ENCODE measurements around the gene TRABD2B.

The TRABD2B gene

DNA sequence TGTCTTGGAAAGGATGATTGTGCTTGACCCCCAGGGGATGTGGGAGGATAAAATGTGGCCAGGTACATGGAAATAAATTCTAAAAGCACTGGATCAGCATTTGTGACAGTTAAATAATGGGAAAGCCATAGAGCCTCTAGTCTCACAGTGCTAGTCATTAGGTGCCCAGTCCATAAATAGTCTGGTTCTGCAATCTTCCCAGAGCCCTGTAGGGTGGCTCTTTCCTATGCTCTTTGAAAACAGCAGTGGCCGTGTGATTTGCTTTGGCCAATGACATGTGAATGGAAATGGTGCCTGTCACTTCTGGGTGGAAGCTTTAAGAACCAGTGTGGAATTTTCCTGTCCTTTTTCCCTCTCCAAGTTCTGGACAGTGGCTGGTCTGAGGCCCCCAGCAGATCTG is 113.2 kb downstream of the TRABD2B start:
- no peak for DNase-seq

DNA sequence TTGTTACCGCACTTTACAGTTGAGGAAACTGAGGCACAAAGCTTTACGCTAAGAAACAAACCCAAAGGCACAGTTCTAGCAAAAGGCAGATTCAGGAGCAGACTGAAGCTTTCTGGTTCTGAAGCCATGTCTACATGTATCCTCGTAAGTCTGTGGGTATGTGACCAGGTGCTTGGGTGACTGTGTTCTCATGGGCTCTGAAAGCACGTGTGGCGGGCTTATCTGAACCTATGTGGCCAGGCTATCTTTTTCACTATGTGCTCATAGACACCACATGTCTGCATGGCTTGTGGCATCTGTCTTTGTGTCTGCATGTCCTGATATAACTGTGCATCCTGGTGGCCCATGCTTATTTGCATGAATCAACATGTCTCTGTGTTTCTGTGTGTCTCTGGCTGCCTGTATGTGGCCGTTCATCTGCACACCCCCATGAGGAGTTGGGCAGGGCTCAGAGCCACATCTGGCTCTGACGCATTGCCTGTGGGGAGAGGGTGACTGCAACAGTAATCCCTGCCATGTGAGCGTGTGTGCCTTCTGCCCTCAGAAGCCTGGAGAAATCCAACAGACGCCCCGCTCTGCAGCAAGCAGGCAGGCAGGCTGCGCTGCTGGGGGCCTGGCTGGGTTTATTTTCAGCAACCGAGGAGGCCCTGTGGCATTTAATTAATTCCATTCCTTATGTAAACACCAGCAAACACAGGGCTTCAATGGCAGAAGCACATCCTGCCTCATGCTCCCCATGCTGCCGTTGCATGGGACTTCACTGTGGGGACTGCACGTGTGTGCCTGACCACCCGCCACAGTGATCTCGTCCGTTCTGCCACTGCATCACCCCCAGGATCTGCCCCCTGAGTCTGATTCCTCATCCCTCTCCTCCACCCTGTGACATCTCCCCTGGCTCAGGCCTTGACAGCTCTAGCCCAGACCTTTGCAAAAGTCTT is 115.4 kb downstream of the TRABD2B start:
- DNase-seq: no peak

DNA sequence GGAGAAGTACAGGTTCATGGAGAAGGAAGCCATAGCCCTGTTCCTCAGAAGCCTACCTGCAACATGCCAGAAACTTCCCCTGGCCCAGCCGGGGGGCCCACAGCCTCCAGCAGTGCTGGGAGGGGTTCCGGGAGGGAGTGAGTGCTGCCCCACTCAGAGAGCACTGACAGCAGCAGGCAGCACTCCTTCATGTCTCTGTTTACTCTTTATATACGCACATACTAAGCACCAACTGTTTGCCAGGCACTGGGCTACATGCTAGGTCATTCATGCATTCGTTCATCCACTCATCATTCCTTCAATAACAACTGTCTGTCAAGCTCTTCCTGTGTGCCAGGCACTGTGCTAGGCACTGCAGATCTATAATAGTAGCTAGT is 120.6 kb downstream of the TRABD2B start:
- no peak for DNase-seq

DNA sequence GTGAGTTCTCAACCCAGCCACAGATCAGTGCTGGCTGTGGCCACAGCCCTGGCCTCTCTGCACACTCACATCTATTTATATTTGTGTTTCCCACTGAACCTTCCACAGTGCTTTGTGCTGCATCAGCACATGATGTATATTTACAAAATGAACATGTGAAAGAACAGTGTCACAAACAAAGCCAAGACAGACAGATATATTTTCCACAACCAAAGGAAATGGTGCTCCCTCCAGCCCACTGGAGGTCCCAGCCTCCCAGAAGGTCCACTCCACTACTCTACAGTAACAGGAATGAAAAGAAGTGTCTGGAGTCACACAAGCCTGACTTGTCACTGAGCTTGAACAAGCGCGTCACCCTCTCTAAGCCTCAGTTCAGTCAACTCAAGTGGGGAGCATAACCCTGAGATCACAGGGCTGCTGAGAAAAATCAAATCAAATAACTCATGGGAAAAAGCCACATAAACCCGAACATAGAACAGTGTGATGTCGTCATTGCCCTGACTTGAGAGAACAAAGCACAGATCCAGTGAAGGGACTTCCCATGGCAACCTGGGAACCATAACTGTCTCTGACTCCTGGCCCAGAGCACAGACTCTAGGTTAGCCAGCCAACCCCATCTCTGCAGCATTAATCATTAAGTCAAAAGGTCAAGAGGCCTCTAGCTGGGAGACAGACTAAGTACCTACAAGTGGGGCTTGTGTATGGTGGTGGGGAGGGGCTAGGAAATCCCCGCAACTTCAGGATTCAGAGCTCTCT is 121.2 kb downstream of the TRABD2B start:
- DNase-seq: no peak

DNA sequence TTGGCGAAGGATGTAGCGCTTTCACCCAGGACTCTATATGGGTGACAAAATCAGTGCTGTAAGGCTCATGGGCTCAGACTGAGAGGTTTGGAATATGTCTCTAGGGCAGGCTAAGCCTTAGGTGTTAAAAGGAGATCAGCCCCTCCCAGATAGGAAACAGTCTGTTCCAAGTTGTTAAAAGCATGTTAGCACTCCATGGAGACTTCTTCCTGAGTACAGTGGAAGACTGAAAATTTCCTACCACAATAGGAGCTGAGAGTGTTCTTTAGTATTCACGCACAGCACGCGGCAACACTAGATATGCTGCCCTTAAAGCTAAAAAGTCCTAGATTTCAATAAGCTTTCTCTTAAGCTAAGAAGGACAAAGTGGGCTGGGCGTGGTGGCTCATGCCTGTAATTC is 122.1 kb downstream of the TRABD2B start:
- DNase-seq: no peak

DNA sequence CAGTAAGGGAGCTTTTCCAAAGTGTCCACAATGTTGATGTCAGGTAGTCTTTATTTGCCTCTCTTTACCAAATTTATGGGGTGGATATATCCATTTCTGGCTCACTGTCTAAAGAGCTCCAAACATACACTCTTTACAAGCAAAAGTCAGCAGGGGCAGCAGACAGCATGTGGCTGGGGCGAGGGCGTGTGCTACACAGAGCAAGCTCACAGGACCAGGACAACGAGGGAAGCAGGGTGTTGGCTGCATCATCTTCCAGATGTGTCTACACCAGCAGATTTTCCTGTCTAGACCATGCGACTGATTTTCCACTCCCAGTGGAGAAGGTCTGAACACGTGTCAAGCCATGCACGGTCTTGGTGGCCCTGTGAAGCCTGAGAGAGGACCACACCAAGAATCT is 123.8 kb downstream of the TRABD2B start:
- no peak for DNase-seq

DNA sequence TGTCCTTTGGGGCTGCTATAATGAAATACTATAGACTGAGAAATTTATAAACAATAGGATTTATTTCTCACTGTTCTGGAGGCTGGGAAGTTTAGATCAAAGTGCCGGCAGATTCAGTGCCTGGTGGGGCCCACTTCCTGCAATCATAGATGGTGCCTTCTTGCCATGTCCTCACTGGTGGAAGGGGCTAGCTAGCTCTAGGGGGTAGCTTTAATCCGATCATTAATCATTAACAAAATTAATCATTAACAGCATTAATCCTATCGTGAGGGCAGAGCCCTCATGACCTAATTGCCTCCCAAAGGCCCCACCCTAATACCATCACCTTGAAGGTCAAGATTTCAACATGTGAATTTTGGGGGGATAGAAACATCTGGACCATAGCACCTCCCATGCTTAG is 124.3 kb downstream of the TRABD2B start:
- DNase-seq: no peak

DNA sequence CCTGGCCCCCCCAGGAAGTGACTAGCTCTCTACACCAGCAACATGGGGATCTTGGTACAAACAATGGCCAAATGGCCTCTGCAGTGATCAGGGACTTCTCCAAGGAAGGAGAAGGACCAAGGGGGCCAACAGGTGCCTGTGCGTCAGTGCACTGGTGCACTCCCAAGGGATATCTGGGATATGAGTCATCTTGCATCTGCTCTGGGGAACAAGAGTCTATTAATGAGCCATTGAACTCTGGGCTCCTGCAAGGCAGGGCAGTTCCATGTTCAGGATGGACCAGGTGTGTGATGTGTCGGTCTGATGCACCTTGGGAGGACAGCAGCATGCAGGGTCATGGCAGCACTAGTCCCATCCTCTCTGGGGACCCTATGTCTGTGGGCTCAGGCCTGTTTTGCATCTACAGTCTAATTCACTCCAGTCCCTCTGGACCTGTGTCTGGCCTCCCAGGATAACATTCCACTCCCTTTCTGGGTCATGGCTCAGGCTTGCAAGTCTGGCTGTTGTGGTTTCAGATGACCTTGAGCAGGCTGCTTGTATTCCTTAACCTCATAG is 125.3 kb downstream of the TRABD2B start:
- DNase-seq: no peak

DNA sequence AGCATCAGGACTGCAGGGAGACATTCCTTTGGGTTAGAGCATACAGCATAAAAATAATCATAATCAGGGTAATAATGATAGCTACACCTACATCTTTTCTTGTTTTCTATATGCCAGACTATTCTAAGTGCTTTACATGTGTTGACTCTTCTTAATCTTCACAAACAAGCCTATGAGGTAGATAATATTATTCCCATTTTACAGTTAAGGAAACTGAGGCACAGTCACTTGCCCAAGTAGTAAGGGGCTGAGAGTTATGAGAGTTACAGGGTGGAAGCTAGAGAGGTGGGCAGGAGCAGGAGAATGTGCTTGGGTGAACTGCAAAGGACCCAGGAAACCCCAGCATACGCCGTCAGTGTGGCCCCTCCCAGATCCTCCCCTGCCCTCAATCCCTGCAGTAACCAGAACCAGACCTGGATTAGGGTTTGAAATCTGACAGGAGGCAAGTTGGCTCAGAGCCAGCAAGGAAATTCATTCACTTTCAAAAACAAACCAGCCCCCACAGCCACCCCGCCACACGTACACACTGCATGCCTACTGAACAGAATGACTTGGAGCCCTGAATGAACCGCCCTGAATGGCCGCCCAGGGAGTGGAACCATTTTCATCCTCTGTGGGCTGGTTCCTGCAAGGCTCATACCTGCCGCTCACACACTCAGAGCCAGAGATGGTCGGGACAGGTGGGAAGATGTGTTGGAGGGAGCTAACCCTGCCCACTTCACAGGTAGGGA is 126.1 kb downstream of the TRABD2B start:
- DNase-seq: no peak

DNA sequence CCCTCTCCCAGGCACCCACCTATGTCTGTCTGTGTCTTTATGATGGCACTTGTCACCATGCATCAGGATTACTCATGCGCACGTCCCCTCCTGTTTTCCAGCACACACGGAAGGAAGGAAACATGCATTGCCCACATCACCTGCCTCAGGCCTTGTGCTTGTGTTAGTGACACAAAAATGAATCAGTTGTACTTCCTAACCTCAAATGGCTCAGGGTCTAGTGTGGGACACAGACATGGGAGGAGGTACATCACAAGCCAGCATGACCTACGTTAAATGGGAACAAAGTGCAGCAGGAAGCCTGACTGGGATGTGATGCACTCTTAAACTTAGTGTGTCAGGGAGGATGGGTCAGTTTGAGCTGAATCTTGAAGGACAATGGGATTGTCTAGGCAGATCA is 126.7 kb downstream of the TRABD2B start:
- no peak for DNase-seq

DNA sequence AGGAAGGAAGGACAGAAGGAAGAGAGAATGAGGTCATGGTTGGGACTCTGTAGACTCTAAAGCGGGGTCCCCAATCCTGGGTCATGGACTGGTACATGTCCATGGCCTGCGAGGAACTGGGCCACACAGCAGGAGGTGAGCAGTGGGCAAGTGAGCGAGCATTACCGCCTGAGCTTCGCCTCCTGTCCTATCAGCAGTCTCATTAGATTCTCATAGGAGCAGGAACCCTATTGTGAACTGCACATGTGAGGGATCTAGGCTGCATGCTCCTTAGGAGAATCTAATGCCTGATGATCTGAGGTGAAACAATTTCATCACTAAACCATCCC is 128.9 kb downstream of the TRABD2B start:
- DNase-seq: no peak

DNA sequence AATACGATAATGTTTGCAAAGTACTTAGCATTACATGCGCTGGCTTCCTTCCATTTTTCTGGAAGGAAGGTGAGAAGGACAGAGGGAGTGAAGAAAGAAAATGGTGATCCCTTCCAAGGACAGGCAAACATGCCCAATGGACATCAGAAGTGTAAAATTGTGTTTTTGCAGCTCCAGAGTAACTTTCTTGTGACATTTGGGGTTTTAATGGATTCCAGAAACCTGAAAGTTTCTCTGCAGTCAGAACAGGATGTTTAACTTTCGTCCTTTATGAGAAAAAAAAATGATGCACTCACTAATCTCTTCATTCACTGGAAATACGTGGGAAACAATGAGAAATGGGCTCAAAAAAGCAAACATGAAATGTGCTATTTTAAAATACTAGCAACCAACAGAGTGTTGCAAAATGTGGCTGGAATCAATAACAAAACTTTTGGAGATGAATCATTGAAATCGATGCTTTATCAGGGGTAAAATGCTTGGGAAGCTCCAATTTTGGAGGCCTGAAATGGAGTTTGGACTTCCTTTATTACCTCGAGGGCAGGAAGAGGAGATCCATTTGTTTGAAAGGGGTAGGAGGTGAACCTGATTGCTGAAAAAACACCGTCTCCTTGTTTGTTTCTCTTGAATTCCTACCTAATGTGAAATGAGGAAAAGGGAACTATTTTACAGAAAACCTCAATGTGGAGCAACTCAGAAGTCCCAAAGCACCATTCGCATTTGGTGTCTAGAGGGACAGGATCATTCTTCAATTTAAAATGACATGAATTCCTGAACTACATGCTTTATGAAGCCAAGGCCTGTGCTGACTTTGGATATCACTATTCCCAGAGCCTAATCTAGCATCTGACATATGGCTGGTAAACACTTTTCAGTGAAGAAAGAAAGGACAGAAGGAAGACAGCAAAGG is 129.5 kb downstream of the TRABD2B start:
- DNase-seq: no peak

DNA sequence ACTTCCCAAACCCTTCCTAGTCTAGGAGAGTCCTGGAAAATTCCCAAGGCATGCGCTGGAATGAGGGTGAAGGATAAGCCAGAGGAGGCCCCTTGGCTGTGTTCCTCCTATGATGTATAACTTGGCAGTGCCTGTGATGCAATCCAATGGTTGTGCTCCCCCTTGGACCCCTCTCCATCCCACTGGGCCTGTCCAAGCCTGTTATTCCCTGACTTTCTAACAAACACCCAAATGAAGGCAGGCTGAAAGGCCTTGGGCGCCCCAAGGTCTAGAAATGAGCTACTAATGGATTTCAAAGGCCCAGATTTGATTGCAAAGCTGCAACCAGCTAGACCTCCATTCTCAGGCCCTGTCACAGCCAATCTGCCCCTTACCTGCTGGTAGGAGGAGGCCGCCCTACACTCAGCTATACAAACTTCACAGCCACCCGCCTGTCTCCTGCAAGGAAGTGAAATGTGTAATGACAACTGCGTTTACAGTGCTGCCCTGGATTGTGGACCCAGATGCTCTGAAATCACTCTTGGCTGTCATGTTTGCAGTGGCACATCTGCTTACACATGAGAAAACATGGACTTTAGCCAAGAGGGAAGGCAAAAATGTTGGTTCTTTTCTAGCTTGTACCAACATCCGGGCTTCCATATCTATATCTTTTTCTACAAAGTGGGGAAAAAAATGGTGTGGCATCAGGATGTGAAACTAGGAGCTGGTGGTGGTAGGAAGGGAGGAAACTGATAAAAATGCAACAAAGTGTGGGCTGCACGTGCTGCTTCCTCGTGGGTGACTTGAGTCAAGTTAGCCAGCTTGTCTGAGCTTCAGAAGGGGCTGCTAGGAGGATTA is 130.4 kb downstream of the TRABD2B start:
- no peak for DNase-seq

DNA sequence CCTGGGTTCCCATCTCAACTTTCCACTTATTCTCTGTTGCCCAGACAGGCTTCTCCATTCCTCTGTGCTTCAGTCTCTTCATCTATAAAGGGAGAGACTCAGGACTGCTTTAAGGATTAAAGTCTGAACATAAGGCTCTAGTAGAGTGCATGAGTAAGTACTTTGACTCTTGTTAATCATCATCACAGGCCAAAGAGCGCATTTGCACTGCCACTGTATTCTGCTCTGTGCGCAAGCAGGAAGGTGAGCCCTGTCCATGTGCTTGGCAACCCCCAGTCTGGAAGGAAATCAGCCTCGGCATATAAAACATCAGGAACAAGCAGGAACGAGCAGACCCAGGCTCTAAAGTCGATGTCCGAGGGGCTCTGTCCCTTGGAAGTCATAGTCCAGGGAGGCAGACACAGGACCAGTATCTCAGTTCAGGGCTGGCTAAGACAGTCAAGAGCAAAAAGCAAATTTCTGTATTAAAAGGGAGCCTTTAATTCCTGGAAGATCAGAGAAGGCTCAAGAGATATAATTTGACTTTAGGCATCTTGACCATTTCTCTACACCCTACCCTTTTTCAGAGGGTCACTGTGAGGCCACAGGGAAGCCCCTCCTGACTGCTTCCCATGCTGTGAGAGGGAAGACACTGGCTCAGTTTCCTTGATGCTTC is 131.2 kb downstream of the TRABD2B start:
- no peak for DNase-seq

DNA sequence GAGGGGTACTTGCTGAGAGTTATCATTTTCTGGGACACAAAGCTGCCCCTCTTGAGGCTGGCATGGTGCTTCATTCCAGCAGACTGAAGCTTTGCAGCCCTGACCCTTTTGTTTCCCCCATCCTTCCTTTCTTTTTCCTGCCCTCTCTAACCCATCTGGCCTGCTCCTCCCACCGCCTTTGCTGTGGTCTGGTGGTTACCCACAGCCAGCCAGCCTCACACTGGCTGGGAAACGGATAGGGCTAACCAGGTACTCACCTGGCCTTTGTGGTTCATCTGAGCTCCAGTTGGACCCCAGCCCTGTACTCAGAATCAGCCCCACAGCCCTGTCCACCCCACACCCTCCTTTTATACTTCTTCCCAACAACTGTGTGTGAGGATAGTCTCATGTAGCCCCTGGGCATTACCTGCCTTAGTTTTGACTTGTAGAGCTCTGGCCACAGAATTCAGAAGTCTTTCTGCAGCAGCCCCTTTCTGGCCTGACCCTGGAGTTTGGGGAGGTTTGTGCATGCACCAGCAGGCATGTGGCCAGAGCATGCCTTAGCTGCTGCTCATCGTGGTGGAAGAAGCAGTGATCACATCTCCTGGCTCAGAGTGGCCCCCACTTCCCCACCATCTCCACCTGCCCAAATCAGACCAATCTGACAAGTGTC is 138.0 kb downstream of the TRABD2B start:
- DNase-seq: no peak

DNA sequence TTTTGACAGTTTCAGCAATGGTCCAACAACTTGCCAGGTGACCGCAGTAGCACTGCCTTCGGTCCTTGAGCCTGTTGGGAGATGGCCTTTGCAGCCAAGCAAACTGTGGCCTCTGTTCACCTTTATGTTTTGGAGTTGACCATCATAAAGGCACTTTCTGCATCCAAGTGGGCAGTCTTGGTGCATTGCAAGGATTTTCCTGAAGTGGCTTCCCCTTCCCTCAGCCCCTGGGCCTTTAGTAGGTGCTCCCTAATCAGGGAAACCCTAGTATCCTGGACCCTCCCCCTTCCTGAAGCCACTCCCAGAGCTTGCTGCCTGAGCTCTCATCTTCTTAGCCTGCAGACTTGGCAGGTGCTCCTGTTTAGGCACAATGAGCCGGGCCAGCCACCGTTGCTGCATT is 140.2 kb downstream of the TRABD2B start:
- no peak for DNase-seq

DNA sequence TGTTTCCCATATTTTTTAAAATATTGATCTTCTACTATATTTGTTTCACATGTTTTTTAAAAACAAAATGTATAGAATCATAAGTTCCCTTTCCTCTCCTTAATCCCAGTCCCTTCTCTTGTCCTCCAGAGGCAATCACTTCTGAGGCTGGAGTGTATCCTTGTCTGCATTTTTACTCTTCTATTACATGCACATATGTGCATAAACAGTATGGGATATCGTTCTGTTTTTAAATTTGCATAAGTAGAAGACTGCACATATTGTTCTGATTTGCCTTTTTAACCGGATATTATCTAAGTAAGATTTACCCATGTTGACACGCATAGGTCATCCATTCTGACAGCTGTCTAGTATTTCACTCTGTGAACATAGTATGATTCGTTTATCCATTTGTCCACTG is 142.0 kb downstream of the TRABD2B start:
- DNase-seq: no peak

DNA sequence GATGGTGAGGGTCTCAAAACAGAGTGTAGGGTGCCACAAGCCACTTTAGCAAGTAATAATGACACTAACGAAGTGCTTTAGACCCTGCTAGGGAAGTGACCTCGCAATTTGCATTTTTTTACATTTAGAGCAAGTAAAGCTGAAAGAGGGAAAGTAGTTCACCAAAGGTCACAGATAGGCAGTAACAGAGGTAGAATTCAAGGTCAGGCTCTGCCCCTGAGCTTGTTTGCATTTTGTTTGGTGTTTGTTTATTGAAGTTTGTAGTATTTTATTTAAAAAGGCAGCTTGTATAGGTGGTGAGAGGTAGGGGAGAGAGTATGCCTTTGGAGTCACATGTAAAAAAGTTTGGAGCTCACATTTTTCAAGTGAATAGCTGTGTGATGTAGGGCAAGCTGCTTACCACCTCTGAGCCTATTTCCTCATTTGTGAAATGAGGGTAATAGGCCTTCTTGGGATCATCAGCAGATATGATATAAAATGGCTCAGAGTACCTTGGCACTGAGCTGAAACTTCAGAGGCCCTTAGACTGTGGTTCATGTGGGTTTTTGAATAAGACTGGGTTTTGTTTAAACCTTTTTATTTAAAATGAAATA is 142.5 kb downstream of the TRABD2B start:
- DNase-seq: no peak

Data from anterior cingulate cortex (tissue), 58 donors.